Hindlimb muscle (tissue), 1 donor: ENCODE results near the gene ALPK1. TPM values are rescaled to one million over a fixed set of nuclear protein-coding genes. Genes with fewer than 3 reads are reported as not detected.
"Not testable (repeated sequence)": the region's sequence is repeated elsewhere in the genome, so short reads cannot be mapped to it uniquely, and the experiment has no call there.

Source experiments
- DNase-seq: peaks from one replicate; pipeline ENCODE4 v3.0.0-alpha.2; 2013
- polyA plus RNA-seq: library from polyadenylated mRNA; unstranded; fragments of 120-200 nt; gene quantifications from one replicate; pipeline ENCODE4 v1.2.1, GENCODE V29; 2013; ENCODE audit not compliant: insufficient read length

Gene ALPK1
- polyA plus RNA-seq, 1 donor, result 7.6 TPM

DNA sequence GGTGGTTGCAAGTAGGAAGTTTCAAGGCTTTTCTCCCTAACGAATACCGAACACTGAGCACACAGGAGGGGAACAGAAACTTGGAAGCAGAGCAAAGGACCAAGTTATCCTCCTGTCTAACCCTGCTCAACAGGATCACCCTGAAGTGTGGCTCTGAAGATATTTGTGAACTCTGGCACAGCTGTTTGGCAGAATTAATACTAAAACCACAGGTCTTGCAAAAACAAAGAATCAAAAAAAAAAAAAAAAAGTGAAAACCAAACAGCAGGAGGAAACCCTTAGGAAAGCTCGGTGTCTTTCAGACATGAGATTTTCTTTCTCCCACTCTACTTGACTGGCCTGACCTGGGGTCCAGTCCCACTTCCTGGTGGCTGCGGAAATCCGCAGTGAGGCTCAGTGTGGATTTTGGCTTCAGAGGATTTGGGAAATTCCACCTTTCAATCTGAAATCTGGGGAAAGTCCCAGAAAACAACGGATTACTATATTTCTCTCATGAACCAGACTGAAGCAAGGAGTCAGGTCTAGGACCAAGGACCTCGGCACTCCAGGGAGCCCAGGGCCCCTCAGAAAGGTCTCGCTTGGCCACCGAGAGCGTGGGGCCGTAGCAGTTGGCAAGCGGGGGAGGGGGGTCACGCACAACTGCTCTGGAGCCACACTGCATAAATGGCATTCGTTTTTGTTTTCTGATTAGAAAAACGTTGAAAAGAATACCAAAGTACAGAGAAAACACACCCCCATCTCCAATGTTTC is 12.3 kb upstream of the ALPK1 start:
- peak; percentile 41 for DNase-seq

DNA sequence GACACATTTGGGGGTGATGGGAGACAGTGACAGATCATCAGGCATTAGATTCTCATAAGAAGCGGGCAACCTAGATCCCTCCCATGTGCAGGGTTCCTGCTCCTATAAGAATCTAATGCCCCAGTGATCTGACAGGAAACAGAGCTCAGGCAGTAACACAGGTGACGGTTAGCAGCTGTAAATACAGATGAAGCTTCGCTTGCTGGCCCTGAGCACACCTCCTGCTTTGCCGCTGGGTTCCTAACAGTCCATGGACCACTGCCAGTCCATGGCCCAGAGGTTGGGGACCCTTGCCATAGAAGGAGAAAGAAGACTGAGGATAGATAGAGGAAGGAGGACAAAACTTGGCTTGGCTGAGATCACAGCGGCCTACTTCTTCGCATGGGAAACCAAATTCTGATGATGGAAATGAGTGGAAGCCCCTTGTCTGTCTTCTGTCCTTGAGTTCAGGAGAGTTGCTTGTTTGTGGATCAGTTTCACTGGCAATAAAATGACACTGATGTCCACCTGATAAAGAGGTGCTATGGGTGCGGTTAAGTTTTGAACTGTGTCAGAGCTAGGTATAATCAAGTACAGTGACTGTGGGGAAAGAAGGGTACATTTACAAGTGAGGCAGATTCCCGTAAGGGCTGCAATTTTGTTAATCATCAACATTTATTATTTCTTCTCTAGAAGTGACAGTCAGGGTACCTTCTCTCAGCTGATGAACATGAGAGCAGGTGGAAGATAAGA is 9.7 kb upstream of the ALPK1 start:
- DNase-seq, result no peak

- no peak for DNase-seq
Observed at GRCh38 chr4:112288455-112288854, 8.7 kb upstream of the ALPK1 start.

DNA sequence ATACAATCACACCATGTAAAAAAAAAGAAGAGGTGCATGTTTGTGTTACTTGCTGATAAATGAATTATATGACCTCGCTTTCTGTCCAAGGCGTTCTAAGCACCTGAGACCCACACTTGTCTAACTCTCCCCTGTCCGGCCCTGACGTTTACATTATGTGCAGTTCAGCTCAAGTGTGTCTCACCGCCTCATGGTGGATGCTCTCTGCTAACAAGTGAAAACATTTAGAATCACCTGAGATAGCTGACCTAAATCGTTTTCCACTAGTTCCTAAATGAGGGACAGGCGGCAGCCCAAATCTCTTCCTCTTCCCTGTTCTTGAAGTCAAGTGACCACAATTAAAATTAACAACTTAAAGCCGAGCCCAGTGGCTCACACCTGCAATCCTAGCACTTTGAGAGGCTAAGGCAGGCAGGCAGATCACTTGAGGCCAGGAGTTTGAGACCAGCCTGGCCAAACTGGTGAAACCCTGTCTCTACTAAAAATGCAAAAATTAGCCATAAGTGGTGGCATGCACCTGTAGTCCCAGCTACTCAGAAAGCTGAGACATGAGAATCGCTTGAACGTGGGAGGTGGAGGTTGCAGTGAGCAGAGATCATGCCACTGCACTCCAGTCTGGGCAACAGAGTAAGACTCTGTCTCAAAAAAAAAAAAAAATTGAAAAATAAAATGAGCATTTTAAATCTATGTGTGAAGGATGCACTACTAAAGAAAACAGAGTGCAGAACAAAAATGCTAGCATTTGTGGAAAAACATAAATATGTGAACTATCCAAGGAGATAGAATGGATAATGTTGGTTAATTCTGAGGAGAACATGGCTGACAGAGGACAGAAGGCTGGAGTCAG is 7.5 kb upstream of the ALPK1 start:
- no peak for DNase-seq

- DNase-seq, result no peak
Observed at GRCh38 chr4:112290341-112290740, 6.8 kb upstream of the ALPK1 start.

- DNase-seq, result no peak
Observed at GRCh38 chr4:112299721-112300120, 2.6 kb downstream of the ALPK1 start.

GRCh38 chr4:112302320-112303274 is 5.4 kb downstream of the ALPK1 start:
- no peak for DNase-seq

- DNase-seq, result not testable (repeated sequence)
Observed at GRCh38 chr4:112305477-112305876, 8.3 kb downstream of the ALPK1 start.

GRCh38 chr4:112309263-112309791 is 12.2 kb downstream of the ALPK1 start:
- DNase-seq, result peak; percentile 3

- no peak for DNase-seq
Observed at GRCh38 chr4:112311516-112311915, 14.3 kb downstream of the ALPK1 start.

- DNase-seq, result no peak
Observed at GRCh38 chr4:112312610-112313239, 15.6 kb downstream of the ALPK1 start.

DNA sequence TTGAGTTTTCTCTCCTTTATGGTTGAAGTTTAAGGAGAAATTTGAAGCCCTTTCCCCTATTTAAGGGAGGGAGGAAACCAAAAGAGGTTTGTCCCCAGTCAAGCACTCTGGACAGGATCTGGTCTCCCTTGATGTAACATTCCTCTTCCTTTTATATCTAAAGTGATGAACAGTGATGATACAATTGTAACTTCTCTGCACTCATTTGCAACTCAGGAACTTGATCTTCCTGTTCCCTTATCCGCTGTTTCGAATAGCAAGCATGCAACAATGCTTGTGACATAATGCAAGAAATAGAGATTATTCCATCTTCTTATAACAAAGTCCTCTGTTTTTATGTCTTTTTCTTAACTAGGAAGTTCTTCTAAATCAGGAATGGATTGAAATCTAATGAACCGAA is 18.3 kb downstream of the ALPK1 start:
- DNase-seq, result no peak

DNA sequence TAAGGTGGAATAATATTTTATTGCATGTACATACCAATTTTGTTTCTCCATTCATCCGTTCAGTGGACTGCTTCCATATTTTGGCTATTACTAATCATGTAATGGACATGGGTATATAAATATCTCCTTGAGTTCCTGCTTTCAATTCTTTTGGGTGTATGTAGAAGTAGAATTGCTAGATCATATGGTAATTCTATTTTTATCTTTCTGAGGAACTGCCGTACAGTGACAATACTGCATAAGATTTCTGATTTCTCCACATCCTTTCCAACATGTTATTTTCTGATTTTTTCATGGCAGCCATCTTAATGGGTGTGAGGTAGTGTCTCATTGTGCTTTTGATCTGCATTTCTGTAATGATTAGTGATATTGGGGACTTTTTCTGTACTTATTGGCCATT is 19.2 kb downstream of the ALPK1 start:
- DNase-seq, result no peak

DNA sequence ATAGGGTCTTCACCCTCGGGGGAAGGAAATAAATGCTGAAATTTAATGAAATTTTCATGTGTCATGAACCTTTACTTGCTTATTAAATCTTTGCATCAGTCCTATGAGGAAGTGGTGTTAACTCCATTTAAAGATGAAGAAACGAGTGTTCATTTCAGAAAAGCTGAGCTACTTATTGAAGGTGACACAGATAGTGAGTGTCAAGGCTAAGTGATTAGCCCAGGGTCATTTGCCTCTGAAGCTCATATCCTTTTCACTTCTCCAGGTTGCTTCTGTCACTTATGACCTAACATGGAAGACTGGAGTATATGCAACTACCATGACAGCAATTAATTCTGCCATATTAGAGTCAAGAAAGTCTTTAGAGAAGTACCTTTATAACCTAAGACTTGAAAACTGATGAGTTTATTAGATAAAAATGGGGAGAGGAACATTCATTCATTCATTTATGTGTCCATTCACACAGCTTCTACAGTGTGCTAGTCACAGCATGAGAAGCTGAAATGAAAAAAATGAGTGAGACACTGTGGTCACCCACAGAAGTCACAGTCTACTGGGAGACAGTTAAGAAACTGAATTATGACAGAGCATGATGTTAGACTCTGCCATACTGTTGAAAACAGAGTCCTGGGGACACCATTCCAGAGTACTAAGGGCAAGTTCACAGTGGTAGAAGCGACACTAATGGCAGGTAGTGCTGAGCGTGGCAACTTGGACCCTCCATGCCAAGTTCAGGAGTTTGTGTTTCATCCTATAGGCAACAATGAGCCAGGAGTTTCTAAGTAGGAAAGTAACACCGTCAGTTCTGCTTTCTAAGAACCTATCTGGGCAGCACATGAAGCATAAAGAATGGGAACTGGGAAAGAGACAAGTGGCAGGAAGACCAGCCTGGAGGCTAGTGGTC is 21.3 kb downstream of the ALPK1 start:
- DNase-seq, result no peak

- DNase-seq, result peak; percentile 47
Observed at GRCh38 chr4:112321776-112322684, 24.9 kb downstream of the ALPK1 start.

DNA sequence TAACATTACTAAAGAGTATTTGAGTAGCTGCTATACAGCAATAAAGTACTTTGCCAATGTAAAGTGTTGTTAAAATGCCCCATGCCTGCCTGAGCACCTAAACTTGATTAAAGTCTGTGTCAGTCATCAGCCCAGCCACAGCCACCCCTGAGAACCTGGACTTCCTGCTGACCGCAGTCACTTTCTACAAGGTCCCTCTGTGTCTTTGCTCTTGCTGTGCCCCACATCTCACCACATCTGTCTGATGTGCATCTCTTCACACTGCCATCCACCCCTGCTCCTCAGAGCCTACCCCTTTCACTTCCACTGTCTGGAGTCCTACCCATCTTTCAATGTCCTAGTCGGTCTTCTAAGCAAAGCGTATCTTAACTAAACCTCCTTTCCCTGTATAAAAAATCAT is 25.7 kb downstream of the ALPK1 start:
- no peak for DNase-seq

DNA sequence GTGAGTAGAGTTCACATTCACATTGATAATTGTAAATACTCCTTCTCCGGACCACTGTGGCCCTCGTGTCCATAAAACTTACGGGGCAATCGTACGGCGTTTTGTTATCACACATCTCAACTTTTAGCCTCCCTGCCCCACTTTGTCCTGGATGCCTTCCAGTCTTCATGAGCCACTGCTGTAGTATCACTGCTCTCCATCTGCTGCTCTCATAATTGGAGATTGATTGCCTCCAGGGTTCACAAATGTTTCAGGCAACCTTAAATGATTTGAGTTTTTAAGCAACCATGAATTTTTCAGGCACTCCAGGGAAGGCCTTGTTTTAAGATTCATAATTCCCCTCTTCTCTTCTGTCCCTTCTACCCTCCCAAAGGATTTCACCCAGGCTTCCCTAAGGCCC is 28.4 kb downstream of the ALPK1 start:
- no peak for DNase-seq

- peak; percentile 38 for DNase-seq
Observed at GRCh38 chr4:112327965-112328733, 31.0 kb downstream of the ALPK1 start.
